ENCODE results near the gene PHKB. TPM values are rescaled to one million over a fixed set of nuclear protein-coding genes. Genes with fewer than 3 reads are reported as not detected.

Gene PHKB
- total RNA-seq, 1 donor from 2014 or later = 49.6 TPM

- Mint-ChIP-seq H3K27ac (ENCODE audit: unreplicated experiment) (peak overlapping the region; percentile 45), H3K27me3 (ENCODE audit: low read depth, unreplicated experiment) (no peaks in the 10 kb centered on the region), H3K36me3 (ENCODE audit: low read depth, unreplicated experiment) (peaks cover 18% of the 10 kb centered on the region), H3K4me3 (ENCODE audit: unreplicated experiment) (no peak overlapping the region), H3K9me3 (ENCODE audit: unreplicated experiment) (peaks cover 2% of the 10 kb centered on the region), H3K4me1 (ENCODE audit: low read depth, unreplicated experiment) (no peaks in the 10 kb centered on the region)
- no peak overlapping the region for H3K4me3 ChIP-seq (ENCODE audit: insufficient read depth, low read depth, low read length)
- no peak for TF ChIP-seq CTCF (IDR thresholded peaks at IDR 0.05; ENCODE audit: insufficient read depth, low read depth, low read length)
- no peak for TF ChIP-seq EZH2 (IDR thresholded peaks at IDR 0.05; ENCODE audit: insufficient read depth, low read length)
- no peaks in the 10 kb centered on the region for H4K20me1 ChIP-seq (ENCODE audit: insufficient read depth, low read length)
- H3K9ac ChIP-seq (ENCODE audit: low read length) = no peak overlapping the region
- no peak for FAIRE-seq
- H2AFZ ChIP-seq (ENCODE audit: low read depth, low read length) = no peak overlapping the region
- H3K9me3 ChIP-seq (ENCODE audit: insufficient read depth, low read depth, low read length) = no peaks in the 10 kb centered on the region
- H3K4me1 ChIP-seq (ENCODE audit: insufficient read depth, low read length) = peaks cover under 1% of the 10 kb centered on the region
- no peak overlapping the region for H3K4me2 ChIP-seq (ENCODE audit: low read length)
- no peaks in the 10 kb centered on the region for H3K79me2 ChIP-seq (ENCODE audit: insufficient read depth, low read length)
- no peak overlapping the region for H3K27ac ChIP-seq (ENCODE audit: low read depth, low read length)
- no peaks in the 10 kb centered on the region for H3K27me3 ChIP-seq (ENCODE audit: insufficient read depth, low read length)
- no peaks in the 10 kb centered on the region for H3K36me3 ChIP-seq (ENCODE audit: insufficient read depth, low read length)
- no peak for DNase-seq (ENCODE audit: low read depth)
Measured at GRCh38 chr16:47612711-47613110, 151.6 kb downstream of the PHKB start.

- Histone ChIP-seq H3K79me2 (ENCODE audit: insufficient read depth, low read length) (no peaks in the 10 kb centered on the region), H3K27ac (ENCODE audit: low read depth, low read length) (no peak overlapping the region), H3K4me2 (ENCODE audit: low read length) (no peak overlapping the region), H4K20me1 (ENCODE audit: insufficient read depth, low read length) (no peaks in the 10 kb centered on the region), H3K4me3 (ENCODE audit: insufficient read depth, low read depth, low read length) (no peak overlapping the region), H3K36me3 (ENCODE audit: insufficient read depth, low read length) (no peaks in the 10 kb centered on the region), H3K9ac (ENCODE audit: low read length) (no peak overlapping the region), H2AFZ (ENCODE audit: low read depth, low read length) (no peak overlapping the region), H3K4me1 (ENCODE audit: insufficient read depth, low read length) (peaks cover 6% of the 10 kb centered on the region), H3K9me3 (ENCODE audit: insufficient read depth, low read depth, low read length) (no peaks in the 10 kb centered on the region), H3K27me3 (ENCODE audit: insufficient read depth, low read length) (no peaks in the 10 kb centered on the region)
- Mint-ChIP-seq H3K27ac (ENCODE audit: unreplicated experiment) (no peak overlapping the region), H3K36me3 (ENCODE audit: low read depth, unreplicated experiment) (peaks cover 18% of the 10 kb centered on the region), H3K4me1 (ENCODE audit: low read depth, unreplicated experiment) (peaks cover 4% of the 10 kb centered on the region), H3K27me3 (ENCODE audit: low read depth, unreplicated experiment) (no peaks in the 10 kb centered on the region), H3K4me3 (ENCODE audit: unreplicated experiment) (no peak overlapping the region), H3K9me3 (ENCODE audit: unreplicated experiment) (peaks cover 2% of the 10 kb centered on the region)
- DNase-seq (ENCODE audit: low read depth) (no peak), FAIRE-seq (no peak)
- TF ChIP-seq EZH2 (IDR thresholded peaks at IDR 0.05; ENCODE audit: insufficient read depth, low read length) (no peak), CTCF (IDR thresholded peaks at IDR 0.05; ENCODE audit: insufficient read depth, low read depth, low read length) (no peak)
Measured at GRCh38 chr16:47613251-47613650, 152.1 kb downstream of the PHKB start.

- no peak for TF ChIP-seq CTCF (IDR thresholded peaks at IDR 0.05; ENCODE audit: insufficient read depth, low read depth, low read length)
- TF ChIP-seq EZH2 (IDR thresholded peaks at IDR 0.05; ENCODE audit: insufficient read depth, low read length) = no peak
- H4K20me1 ChIP-seq (ENCODE audit: insufficient read depth, low read length) = no peaks in the 10 kb centered on the region
Measured at GRCh38 chr16:47617732-47618131, 156.6 kb downstream of the PHKB start.

More at GRCh38 chr16:47617732-47618131, 156.6 kb downstream of the PHKB start:
- H3K36me3 Mint-ChIP-seq (ENCODE audit: low read depth, unreplicated experiment) = peaks cover 7% of the 10 kb centered on the region
- no peaks in the 10 kb centered on the region for H3K27me3 Mint-ChIP-seq (ENCODE audit: low read depth, unreplicated experiment)
- no peak overlapping the region for H3K4me3 Mint-ChIP-seq (ENCODE audit: unreplicated experiment)
- no peak overlapping the region for H3K27ac ChIP-seq (ENCODE audit: low read depth, low read length)
- no peak overlapping the region for H2AFZ ChIP-seq (ENCODE audit: low read depth, low read length)
- H3K9me3 Mint-ChIP-seq (ENCODE audit: unreplicated experiment) = peaks cover 2% of the 10 kb centered on the region
- H3K4me1 Mint-ChIP-seq (ENCODE audit: low read depth, unreplicated experiment) = peaks cover 5% of the 10 kb centered on the region
- no peak for FAIRE-seq
- H3K4me1 ChIP-seq (ENCODE audit: insufficient read depth, low read length) = peaks cover 6% of the 10 kb centered on the region
- H3K79me2 ChIP-seq (ENCODE audit: insufficient read depth, low read length) = no peaks in the 10 kb centered on the region
- no peaks in the 10 kb centered on the region for H3K27me3 ChIP-seq (ENCODE audit: insufficient read depth, low read length)
- peak overlapping the region; percentile 6 for H3K4me2 ChIP-seq (ENCODE audit: low read length)
- H3K27ac Mint-ChIP-seq (ENCODE audit: unreplicated experiment) = no peak overlapping the region
- no peak overlapping the region for H3K9ac ChIP-seq (ENCODE audit: low read length)
- no peak overlapping the region for H3K4me3 ChIP-seq (ENCODE audit: insufficient read depth, low read depth, low read length)
- no peaks in the 10 kb centered on the region for H3K36me3 ChIP-seq (ENCODE audit: insufficient read depth, low read length)
- peak; percentile 62 for DNase-seq (ENCODE audit: low read depth)
- H3K9me3 ChIP-seq (ENCODE audit: insufficient read depth, low read depth, low read length) = no peaks in the 10 kb centered on the region
